K562 treated with DMSO at 1 percent for 12 hours (cell line): ENCODE measurements around the gene CRKL. TPM values are rescaled to one million over a fixed set of nuclear protein-coding genes. Genes with fewer than 3 reads are reported as not detected.

Experiments
- total RNA-seq: library from RNA; unstranded; fragments of 300-600 nt; gene quantifications from 2 replicates; pipeline ENCODE4 v1.2.3, GENCODE V29; 2022; ENCODE audit not compliant: insufficient read depth

CRKL gene, protein sequence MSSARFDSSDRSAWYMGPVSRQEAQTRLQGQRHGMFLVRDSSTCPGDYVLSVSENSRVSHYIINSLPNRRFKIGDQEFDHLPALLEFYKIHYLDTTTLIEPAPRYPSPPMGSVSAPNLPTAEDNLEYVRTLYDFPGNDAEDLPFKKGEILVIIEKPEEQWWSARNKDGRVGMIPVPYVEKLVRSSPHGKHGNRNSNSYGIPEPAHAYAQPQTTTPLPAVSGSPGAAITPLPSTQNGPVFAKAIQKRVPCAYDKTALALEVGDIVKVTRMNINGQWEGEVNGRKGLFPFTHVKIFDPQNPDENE
- total RNA-seq = 68.0 and 179 TPM in 2 replicates

DNA sequence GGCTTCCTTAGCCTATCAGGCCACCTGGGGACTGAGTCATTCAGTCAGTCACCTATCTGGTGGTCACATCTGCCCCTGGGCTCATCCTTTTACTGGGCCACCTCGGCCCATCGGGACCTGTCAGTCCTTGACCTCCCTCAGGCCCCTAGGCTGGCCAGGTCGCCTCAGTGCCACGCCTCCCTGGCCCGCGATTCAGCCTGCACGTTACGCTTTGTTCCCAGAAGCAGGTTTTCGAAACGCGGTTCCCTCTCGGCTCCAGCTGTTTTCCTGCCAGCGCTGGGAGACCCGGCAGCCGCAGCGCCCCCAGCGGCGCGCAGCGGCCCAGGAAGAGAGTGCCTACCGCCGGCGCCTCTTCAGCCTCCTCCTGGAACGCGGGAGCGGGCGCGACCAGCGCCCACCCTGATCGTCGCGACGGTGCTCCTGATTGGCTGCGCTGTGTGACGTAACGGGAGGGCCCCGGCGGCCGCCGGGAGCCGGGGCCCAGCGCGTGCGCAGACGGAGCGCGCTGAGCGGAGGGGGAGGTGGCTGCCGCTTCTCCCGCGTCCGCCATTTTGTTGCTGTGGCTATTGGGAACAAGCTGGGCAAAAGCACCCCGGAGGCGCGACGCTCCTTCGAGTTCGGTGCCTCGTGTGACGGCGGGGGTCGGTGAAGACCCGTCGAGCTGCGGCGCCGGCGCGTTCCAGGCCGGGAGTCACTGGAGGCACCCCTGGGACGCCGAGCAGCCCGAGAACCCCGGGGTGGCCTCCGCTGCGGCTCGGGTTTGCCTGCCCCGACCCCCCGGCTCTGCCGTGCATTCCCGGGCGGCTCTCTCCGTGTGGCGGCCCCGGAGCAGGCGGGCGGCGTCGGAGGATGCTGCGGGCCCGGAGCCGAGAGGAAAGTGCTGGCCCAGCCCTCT, at the start of gene CRKL:
CRKL (plus strand) TSS at position 492 of the 895 bp plus-strand sequence. CDS start 528 bp downstream, outside the sequence.

DNA sequence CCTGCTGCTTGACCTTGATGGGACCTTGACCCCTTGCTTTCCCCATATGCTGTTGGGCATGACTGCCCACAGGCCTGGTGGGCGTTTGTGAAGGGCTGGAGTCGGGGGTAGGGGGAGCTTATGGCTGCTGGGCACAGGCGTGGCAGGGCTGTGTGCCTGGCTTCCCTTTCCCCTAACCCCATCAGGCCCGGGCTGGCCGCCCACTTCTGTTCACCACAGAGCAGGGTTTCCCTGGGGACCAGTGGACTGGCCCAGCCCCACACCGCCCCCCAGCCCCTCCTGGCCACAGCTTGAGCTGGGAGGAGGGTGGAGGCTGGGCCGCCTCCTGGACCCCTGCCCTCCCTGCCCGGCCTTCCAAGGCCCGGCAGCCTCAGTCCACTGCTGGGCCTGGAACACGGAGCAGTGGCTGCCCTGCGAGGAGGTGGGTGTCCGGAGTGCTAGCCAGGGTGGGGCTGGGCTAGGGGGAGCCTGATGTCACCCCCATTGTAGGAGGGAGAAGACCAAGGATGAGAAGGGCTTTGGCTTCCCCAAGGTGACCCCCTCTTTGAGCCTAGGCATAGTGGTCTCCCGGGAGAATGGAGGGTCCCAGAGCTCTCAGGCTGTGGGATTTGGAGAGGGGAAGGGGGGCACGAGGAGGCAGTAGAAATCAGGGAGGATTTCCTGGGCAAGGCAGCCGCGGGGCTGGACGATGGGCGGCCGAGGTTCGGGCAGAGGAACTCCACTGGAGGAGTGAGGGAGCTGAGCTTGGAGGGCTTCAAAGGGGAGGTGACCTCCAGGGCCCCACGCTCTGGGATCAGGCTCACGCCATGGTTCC, 49.9 kb downstream of the CRKL start, which contains the start of gene AIFM3:
AIFM3 (plus strand) TSS at position 373 of the 814 bp plus-strand sequence. CDS start 690 bp downstream, outside the sequence.

DNA sequence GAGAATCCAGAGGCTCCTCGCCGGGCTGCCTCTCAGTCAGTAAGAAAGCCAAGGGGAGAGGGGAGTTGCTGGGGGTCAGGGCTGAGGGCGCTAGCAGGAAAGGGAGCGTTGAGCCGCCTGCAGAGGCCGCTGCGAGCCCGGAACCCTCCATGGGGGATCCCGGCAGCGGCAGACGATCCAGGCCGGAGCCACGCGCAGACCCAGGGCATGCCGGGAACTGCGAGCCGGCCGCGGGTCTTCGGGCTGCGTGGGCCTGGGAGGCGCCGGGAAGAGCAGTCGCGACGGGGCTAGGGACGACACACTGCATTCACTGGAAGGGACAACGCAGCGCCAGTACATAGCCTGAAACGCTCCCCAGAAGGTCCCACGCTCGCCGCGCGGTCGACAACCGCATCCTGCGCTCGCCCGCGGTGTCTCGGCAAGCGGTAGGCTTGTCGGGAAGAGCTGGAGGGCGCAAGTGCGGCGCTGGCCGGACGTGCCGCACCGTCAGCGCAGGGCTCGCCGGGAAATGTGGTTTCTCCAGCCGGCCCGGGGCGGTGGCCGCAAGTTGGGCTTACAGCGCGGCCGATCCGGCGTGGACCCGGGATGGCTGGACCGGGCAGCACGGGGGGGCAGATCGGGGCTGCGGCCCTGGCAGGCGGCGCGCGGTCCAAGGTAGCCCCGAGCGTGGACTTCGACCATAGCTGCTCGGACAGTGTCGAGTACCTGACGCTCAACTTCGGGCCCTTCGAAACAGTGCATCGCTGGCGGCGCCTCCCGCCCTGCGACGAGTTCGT, 64.8 kb downstream of the CRKL start, which contains the start of gene LZTR1:
LZTR1 (plus strand) TSS at position 511 of the 776 bp plus-strand sequence; CDS start at position 586, 75 bp downstream.

DNA sequence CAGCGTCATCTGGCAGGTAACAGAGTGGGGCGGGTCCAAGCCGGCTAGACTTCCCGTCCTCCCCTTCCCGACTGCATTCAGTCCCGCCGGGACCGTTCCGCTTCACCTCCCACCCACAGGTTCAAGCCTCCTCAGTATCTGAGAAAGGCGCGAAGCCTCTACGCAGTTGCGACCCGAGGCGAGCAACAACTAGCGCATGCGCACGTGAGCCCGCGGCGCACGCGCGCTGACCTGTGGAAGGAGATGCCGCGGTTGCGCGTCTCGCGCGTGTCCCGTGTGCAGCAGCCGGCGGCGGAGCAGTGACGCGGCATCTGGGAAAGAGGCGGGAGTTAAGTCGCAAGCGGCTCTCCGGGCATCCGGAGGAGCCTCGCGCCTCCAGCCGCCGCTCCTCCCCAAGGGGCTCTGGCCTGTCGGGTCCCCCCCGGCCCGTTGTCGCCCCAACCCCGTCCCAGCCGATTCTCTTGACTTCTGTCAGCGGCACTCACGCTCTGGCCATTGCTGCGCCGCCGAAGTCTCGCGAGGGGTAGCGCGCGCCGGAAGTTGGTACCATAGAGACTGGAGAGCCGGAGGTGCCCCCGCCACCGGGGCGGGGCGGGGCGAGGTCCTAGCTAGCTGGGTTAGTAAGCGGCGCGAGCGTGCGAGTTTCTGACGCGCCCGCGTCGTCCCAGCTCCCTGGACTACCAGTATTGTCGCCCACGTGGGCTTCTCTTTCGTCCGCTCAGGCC, 84.6 kb downstream of the CRKL start, which contains the start of gene THAP7:
THAP7 (minus strand) TSS at position 518 of the 725 bp plus-strand sequence; CDS start at position 311, 207 bp downstream.

Other genes starting within 250 kb of the CRKL start
- not detected in 2 replicates for gene SERPIND1, start 143.3 kb upstream of the CRKL start, total RNA-seq
- gene PI4KA, start 58.6 kb upstream of the CRKL start, total RNA-seq = 121 and 259 TPM in 2 replicates
- gene SNAP29, start 58.4 kb upstream of the CRKL start, total RNA-seq = 63.8 and 99.1 TPM in 2 replicates
- gene AIFM3, start 49.8 kb downstream of the CRKL start, total RNA-seq = not detected in 2 replicates
- 35.9 and 64.3 TPM in 2 replicates for gene LZTR1, start 64.9 kb downstream of the CRKL start, total RNA-seq
- gene THAP7, start 84.7 kb downstream of the CRKL start, total RNA-seq = 171 and 193 TPM in 2 replicates
- gene P2RX6, start 97.8 kb downstream of the CRKL start, total RNA-seq = 2.0 and 3.0 TPM in 2 replicates
- not detected in 2 replicates for gene SLC7A4, start 115.2 kb downstream of the CRKL start, total RNA-seq
- gene LRRC74B, start 128.5 kb downstream of the CRKL start, total RNA-seq = not detected in 2 replicates